ENCODE results near the gene PRR16.

GRCh38 chr5:120690621-120691407, 226.7 kb downstream of the PRR16 start:
- TF ChIP-seq, protein P1, sequence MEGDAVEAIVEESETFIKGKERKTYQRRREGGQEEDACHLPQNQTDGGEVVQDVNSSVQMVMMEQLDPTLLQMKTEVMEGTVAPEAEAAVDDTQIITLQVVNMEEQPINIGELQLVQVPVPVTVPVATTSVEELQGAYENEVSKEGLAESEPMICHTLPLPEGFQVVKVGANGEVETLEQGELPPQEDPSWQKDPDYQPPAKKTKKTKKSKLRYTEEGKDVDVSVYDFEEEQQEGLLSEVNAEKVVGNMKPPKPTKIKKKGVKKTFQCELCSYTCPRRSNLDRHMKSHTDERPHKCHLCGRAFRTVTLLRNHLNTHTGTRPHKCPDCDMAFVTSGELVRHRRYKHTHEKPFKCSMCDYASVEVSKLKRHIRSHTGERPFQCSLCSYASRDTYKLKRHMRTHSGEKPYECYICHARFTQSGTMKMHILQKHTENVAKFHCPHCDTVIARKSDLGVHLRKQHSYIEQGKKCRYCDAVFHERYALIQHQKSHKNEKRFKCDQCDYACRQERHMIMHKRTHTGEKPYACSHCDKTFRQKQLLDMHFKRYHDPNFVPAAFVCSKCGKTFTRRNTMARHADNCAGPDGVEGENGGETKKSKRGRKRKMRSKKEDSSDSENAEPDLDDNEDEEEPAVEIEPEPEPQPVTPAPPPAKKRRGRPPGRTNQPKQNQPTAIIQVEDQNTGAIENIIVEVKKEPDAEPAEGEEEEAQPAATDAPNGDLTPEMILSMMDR (IDR thresholded peaks at IDR 0.05) = no peak
- no peak for TF ChIP-seq POLR2AphosphoS5 (IDR thresholded peaks at IDR 0.05; ENCODE audit: low read depth, low read length)
- TF ChIP-seq, protein P2, sequence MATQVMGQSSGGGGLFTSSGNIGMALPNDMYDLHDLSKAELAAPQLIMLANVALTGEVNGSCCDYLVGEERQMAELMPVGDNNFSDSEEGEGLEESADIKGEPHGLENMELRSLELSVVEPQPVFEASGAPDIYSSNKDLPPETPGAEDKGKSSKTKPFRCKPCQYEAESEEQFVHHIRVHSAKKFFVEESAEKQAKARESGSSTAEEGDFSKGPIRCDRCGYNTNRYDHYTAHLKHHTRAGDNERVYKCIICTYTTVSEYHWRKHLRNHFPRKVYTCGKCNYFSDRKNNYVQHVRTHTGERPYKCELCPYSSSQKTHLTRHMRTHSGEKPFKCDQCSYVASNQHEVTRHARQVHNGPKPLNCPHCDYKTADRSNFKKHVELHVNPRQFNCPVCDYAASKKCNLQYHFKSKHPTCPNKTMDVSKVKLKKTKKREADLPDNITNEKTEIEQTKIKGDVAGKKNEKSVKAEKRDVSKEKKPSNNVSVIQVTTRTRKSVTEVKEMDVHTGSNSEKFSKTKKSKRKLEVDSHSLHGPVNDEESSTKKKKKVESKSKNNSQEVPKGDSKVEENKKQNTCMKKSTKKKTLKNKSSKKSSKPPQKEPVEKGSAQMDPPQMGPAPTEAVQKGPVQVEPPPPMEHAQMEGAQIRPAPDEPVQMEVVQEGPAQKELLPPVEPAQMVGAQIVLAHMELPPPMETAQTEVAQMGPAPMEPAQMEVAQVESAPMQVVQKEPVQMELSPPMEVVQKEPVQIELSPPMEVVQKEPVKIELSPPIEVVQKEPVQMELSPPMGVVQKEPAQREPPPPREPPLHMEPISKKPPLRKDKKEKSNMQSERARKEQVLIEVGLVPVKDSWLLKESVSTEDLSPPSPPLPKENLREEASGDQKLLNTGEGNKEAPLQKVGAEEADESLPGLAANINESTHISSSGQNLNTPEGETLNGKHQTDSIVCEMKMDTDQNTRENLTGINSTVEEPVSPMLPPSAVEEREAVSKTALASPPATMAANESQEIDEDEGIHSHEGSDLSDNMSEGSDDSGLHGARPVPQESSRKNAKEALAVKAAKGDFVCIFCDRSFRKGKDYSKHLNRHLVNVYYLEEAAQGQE (IDR thresholded peaks at IDR 0.05; ENCODE audit: insufficient read depth in 1 of 2, low read depth in 2 of 2, low read length in 1 of 2) = no peak

All from Panc1 (cell line).